Activated CD8-positive, alpha-beta memory T cell treated with anti-CD3 and anti-CD28 coated beads, Interleukin-2, amount 50 U/mL, for 24 hours (primary cell): Measurements from ENCODE around the gene STOML2.
A peak's percentile ranks its signal among the peaks of the same experiment; 100 is the strongest.

Experiments
- DNase-seq: peaks from one replicate; pipeline ENCODE4 v3.0.0-alpha.2; 2020; ENCODE audit errors: extremely low read depth

The STOML2 gene

DNA sequence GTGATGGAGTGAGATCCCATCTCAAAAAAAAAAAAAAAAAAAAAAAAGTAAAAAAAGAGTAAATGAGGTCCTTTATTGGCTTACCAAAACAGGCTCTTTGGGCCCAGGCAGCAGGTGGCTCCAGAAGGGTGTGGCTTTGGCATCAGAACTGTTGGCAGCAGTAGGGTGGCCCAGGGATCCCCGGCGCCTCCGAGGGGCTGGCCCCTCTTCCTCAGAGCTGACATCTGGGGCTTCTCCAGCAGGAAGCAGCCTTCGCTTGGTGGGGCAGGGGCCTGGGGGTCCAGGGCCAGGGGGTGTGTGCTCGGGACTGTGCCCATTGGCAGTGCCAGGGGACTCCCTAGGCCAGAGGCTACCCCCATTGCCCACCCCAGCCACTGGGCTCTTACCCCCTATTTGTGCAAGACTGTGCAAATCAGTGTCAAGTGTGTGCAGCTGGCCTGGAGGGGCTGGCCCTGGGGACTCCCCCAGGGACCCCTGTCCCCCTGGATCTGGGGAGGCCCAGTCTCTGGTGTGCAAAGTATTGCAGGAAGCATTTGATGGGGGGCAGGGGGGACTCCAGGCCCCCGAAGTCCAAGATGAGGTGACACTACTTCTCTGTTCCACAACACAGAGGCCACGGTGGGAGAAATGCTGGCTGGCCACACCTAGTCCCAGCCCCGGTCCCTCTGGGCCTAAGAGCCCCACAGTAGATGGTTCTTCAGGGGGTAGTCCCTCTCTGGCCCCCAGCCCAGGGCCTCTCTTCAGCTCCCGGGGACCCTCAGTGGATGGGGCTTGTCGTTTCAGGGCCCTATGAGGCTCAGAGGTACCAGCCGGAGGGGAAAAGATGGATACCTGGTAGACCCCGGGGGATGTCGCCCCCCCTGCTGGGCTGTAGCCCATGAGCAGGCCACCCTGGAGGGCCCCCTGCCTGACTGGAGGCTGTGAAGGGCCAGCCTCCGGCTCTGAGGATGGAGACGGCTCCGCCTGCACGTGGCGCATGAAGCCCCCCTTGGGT lies 4.7 kb upstream of the STOML2 start:
- no peak for DNase-seq

DNA sequence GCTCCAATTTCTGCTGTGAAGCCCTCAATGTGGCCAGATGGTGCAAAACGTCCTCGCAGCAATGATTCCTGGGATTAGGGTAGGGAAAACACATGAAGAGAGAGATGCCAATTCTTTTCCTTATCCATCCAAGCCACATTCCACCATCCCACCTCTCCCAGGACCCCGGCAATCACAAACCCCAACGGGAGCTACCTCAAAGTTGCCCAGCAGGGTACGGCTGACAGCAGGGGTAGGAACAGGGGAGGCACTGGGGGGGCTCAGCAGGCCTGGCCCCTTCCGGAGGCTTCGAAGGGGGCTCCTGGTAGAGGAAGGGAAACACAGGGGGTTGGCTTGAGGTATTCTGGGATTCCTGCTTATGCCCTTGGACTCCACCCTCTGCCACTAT lies 3.4 kb upstream of the STOML2 start:
- DNase-seq, result no peak

DNA sequence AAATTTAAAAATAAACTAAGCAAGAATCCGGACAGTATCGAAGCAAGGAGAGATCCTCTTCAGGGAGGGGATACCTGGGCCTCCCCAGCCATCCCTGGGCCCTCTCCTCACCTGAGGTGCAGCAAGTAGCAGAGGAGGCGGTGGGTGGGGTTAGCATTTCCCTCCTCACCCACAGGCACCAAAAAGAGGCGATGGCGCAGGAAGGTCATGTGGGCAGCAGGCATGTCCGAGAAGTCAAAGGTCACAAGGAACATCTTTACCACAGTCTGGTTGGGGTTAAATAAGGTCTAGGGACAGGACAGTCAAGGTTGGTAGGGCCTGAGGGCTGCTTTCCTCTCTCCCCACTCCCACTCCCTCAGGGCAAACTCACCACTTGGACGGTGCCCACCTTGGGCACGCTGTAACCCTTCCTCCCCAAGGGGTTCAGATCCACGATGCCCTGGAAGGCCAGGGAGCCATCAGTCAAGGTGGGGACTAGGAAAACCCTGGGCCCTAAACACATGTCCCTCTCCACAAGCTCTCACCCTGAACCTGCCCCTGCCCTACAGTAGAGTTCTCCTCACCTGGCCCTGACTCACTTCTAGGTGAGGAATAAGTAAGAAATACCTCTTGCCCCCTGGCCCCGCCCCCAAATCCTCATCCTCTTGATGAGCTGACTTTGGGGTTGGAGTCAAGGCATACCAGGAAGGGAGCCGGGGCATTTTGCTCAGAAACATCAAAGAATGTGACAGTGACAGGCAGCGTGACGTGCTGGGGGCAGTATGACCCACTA lies 2.8 kb upstream of the STOML2 start:
- DNase-seq, result no peak

DNA sequence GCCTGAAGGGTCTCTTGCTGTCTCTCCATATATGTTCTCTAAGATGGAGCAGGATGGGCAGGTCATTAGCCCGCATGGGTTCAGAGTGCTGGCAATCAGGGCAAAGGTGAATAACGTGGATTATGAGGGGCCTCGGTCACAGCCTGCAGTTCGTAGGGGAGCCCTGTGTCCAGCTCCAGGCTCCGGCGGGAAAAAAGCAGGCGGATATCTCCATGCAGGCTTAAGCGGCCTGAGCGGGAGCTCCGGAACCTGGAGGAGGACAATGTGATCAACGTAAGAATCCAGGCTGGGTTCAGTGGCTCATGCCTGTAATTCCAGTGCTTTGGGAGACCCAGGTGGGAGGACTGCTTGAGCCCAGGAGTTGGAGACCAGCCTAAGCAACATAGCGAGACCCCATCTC lies 2.2 kb upstream of the STOML2 start:
- DNase-seq, result no peak

DNA sequence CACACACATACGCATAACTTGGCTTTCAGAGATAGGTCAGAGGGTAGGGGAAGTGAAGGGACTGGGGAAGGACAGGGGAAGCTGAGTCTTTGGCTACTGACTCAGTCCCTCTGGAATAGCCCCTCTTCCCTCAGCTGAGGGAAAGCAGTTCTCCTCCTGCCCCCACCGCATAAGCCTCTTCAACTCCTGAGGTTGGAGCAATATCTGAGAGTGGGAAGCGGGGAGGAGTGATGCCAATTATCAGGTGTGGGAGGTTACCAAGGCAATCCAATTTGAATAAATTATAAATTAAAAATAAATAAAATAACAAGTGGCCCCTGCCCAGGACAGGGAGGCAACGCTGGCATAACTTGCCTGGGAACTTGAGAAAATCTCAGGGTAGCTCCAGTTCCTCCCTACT lies 1.7 kb upstream of the STOML2 start:
- DNase-seq, result no peak

DNA sequence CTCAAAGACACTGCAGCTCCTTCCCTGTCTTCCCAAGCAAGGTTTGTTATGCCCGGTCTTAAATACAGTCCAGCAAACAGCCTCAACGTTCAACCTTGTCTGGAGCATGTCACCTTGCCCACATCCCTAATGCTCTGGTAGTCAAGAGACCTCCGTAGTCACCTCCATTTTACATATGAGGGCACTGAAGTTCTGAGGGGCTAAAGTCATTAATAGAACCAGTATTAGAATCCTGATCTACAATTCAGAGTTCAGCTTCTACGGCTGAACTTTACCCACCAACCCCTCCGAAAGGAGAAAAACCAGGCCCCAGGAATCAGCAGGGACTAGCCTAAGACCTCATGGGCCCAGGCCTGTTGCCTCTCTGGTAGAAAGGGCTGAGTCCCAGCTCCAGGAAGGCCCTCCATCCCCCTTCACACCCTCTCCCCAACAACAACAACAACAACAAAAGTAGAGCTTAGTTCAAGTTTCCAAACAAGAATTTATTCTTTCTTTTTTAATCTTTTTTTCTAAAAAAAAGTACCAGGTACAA lies 795 bp upstream of the STOML2 start:
- no peak for DNase-seq

DNA sequence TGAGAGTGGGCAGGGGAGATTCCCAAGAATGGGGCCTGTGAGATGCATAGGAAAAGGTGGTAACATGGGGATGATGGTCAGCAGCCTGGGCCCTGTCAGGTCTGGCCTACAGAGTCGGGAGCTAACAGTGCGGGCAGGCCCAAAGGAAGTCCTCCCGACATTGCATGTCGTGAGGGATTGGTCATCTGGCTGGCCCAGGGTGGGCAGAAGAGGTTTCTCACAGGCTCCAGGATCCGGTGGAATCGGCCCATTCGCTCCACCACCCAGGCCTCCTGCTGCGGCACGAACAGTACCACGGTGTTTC lies 514 bp downstream of the STOML2 start:
- DNase-seq, result no peak

DNA sequence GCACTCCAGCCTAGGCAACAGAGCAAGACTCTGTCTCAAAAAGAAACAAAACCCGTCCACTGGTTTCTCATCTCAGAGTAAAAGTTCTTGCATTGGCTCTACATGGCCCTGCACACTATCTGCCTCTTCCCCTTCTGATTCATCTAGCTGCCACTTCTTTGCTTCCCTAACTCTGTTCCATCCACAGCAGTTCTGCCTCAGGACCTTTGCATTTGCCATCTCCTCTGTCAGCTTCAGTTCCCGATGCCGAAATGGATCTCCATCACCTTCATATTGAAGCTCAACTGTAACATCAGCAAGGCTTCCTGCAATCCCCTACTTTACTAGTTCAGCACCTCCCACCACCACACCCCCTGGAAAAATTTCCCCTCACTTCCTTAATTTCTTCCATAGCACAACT lies 5.4 kb downstream of the STOML2 start:
- no peak for DNase-seq

DNA sequence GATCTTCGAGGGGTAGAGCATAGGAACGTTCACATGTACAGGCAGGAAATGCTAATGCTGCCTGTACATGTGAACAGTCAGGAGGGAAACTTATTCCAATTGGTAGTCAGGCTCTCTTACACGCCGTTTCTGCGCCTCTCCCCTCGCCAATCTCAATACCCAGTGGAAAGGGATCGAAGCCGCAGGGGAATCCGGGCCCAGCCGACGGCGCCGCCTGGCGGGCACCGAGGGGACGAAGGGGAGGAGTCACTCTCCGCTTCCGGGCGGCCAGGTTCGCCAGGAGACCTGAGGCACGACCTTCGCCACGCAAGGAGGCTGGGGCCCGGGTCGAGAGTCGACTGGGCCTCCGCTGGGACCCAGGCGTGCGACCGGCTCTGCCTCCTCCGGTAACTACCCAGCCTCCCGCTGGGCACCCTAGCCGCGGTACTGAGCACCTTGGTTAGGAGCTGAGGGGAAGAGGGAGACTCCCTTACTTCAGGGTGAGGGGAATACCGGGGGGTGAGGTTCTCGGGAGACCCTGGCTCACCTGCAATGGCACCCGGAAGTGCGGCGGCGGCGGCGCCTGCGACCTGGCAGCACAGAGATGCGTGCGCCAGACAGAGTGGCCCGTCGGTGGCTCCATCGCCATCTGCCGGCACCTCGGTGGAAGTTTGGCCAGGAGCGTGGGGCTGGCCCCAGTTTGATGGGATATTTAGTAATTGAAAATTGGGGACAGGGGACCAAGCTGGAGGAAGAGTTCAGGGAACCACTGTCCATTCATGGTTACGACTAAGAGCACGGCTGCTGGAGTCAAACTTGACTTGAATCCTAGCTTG lies 6.7 kb downstream of the STOML2 start, which contains the start of gene PIGO:
TSS of gene PIGO (minus strand) at position 557 of the 815 bp plus-strand sequence. CDS start 1,026 bp downstream, outside the sequence.
- peak; percentile 76 for DNase-seq

DNA sequence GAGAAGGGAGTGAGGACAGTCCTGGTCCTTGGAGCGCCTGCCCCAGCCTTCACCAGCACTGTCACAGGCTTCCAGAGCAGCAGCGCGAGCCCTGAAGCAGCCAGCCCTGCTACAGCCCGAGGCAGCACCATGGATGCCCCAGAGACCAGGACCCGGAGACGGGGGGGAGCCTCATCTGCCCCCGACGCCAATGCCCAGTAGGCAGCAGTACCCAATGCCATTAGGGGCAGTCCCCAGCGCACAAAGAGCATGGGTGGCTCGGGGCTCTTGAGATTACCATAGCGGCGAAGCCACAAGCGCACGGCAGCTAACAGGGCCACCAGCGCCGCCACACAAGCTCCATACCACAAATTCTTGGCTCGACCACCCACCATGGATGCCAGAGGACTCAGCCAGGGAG lies 11.4 kb downstream of the STOML2 start:
- no peak for DNase-seq

DNA sequence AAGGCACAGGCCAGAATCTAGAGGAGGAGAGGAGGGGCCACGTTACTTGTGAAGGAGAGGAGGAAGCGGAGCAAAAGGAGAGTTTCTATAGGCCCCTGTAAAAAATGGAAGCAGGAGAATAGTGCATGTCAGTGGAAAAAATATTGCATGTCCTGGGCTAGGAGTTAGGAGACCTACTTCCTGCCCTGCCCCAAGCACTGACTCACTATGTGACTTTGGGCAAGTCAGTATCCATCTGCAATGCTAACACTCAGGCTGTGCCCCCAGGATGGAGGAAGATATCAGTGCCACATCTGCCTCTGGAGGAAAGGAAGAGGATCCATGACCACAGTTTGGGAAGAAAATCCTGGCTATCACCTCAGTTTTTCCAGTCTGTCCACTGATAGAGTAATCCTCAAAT lies 13.5 kb downstream of the STOML2 start:
- no peak for DNase-seq

DNA sequence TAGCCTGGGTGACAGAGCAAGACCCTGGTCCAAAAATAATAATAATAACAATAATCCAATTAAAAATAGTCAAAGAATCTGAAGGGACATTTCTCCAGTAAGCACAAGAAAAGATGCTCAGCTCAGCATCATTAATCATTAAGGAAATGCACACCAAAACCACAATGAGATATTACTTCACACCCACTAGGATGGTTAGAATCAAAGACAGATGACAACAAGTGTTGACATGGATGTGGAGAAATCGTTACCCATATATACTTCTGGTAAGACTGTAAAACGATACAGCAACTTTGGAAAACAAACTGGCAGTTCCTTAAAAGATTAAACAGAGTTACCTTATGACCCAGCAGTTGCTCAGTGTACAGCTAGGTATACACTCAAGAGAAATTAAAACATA lies 17.9 kb downstream of the STOML2 start:
- DNase-seq, result no peak

DNA sequence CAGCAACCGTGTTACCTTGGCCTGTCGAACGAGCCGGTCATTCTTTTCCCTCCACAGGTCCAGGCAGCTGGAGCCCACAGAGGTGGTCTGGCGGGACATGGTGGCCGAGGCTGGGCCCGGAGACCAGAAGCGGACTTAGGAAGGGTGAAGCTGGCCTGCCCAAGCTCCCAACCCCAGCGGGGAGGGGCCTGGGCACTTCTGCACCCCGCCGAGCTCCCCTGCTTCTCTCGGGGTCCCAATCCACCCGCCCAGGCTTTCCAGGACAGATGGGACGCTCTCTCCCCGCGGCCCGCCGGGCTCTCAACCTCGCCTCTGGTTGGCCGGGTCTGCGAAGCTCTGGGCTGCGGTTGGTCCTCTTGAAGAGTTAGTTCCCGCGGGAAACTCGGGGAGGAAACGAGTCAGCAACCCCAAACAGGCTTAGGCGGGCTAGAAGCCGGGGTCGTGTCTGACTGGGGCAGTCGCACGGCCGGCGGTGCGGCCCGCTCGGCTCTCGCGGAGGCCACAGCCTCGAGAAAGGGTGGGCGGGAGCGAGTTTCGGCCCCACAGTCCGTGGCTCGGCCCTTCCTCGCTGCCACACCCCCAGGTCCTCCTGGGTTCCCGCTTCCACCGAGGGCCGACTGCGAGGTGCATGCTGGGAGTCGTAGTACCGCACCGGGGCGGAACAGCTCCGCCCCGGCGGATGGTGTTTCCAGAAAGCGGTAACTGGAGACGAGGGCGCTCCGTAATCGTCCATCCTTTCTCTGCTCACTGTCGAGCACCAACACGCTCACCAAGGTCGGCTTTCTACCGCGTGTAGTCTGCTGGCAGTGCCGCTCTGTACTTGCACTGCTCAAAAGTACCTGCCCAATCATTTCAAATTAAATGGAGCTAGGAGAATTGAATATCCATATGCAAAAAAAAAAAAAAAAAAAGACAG lies 23.2 kb downstream of the STOML2 start, which contains the start of gene FANCG:
TSS of gene FANCG (minus strand) at position 517 of the 916 bp plus-strand sequence. CDS start at position 99, 418 bp downstream.
- peak; percentile 62 for DNase-seq

DNA sequence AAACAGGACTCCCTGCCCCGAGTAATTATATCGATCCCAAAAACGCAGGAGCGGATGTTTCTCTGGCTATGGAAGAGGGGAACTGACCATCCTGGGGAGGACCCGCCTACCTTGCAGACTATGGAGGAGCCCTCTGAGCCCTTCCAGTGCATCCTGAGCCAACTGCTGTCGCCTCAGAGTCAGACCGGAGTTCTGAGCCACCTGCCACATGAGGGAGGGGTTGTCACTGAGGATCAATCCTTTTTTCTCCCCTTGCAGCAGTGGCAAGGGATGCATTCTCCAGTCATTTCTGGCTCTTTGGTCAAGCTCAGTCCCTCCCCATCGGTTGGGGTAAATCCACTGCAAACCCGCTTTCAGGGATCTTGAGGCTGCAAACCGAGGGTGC lies 23.9 kb downstream of the STOML2 start:
- DNase-seq, result no peak

DNA sequence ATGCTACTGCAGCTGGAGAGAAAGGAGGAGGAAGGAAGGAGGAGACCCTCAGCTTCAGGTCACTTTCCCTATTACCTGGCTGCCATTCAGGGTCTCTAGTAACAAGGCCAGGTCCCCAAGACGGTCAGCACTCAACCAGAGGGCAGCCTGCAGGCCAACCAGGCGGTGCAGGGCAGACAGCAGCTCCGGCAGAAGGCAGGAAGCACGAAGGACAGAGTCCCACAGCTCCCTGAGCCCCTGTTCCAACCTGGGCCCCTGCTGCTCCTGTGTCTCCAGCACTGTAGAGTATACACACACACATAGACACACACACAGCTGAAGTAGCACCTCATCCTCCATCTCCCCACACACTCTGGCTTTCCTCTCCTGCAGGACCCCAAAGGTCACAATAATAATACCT lies 24.9 kb downstream of the STOML2 start:
- no peak for DNase-seq

DNA sequence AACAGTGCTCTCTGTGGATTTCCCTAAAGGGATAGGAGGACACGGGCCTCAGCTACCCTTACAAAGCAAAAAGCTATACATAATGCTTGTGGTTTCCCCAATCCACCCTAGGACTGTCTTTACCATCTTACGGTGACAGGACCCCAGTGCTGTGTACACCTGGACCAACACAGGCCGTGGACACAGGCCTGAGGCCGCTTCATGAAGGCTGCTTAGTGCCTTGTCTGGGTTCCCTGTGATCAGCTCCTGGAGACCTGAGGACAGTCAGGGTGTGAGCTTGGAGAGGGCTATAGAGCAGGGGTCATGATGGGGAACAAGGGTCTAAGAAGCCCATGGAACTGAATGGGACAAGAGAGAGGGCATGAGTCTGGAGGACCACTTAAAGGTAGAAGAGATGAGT lies 26.1 kb downstream of the STOML2 start:
- no peak for DNase-seq

DNA sequence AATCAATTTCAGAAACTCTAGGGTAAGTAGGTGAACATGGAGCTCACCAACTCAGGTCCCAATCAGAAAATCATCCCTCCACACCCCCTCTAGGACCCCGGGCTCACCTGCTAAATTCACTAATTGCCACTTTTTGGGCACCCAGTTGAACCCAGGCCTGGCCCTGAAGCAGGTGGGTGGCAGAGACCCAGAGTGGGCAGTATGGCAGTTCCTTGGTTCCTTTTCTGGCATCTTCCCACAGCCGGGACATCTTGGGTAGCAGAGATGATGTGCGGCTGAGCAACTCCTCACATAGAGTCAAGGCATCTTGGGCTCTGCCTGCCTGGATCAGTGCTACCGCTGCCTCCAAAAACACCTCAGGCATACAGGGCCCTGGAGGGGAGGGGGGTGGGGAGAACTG lies 27.6 kb downstream of the STOML2 start:
- no peak for DNase-seq

DNA sequence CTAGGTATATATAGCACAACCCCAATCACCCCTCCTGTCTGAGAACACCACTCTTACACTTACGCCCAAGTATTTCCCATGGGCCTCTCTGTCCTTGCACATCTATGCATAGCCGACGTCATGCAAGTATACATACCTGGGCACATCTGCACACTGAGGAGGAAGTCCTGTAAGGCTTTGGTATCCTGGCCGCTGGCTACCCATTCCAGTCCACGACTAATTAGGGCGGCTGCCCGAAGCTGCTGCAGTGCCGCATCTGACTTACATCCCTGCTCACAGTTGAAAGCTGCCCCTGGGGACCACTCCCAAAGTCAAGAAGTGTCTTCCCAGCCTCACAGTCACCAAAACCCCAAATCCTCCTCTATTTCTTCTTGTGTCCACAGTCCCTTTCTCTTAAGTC lies 28.1 kb downstream of the STOML2 start:
- DNase-seq, result no peak

DNA sequence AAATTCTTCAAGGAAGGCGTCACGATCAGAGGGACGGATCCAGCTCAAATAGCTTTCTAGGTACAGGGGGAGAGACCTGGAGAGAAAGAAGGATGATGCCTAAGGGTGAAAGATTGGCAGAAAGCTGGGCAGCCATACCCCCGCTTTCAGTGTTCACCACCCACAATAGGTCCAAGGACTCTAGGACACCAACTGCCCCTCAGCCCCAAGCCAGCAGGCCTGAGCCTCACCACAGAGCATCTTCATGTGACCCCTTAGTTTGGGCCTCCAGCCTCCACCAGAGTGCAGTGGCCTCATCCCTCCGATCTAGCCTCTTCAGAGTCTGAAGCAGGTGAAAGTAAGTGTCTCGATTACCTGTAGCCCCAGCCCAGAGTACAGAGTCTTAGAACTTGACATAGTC lies 28.8 kb downstream of the STOML2 start:
- DNase-seq, result no peak

DNA sequence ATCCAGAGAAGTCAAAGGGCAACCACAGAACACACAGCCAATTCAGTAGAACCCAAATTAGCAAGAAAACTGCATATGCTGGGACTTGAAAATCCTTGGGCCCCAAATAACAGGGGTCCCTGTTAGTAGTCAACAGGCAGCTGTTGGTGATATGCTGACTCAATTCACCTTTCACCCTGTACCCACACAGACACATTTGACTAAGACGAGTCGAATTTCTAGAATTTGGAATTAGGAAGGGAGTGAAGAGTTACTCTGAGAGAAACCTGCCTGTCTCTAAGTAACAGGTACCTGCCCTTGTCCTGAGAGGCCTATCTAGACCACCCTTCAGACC lies 29.7 kb downstream of the STOML2 start:
- DNase-seq, result no peak
